ENCODE measurements around the gene CDC6.

Gene CDC6

DNA sequence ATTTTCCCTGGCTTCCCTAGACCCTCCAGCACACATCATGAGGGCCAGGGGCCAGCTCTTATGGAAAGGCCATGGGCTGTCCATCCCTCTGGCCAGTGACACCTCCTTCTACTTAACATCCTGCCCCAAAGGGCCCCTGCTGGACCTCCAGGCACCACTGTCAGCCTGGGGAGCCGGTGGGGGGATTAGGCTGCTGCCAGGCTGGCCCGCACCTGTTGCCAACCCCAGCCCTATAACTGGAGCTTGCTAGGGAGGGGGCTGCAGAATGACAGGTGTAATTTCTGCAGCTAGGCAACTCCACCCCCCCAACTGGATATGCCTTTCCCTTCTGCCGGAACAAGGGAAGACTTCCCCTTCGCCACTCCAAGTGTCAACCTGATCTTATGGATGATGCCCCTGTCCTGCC is 33.8 kb downstream of the CDC6 start:
- no peak for DNase-seq (ENCODE audit: low spot score)
- in situ Hi-C loops (cut with MboI; ENCODE audit: low sequenced_read_pairs, unreplicated experiment) = no loop called here
- TF ChIP-seq, protein P1, sequence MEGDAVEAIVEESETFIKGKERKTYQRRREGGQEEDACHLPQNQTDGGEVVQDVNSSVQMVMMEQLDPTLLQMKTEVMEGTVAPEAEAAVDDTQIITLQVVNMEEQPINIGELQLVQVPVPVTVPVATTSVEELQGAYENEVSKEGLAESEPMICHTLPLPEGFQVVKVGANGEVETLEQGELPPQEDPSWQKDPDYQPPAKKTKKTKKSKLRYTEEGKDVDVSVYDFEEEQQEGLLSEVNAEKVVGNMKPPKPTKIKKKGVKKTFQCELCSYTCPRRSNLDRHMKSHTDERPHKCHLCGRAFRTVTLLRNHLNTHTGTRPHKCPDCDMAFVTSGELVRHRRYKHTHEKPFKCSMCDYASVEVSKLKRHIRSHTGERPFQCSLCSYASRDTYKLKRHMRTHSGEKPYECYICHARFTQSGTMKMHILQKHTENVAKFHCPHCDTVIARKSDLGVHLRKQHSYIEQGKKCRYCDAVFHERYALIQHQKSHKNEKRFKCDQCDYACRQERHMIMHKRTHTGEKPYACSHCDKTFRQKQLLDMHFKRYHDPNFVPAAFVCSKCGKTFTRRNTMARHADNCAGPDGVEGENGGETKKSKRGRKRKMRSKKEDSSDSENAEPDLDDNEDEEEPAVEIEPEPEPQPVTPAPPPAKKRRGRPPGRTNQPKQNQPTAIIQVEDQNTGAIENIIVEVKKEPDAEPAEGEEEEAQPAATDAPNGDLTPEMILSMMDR (IDR thresholded peaks at IDR 0.05; ENCODE audit: borderline replicate concordance, control extremely low read depth, extremely low read depth, insufficient read depth, missing control alignments) = no peak

DNA sequence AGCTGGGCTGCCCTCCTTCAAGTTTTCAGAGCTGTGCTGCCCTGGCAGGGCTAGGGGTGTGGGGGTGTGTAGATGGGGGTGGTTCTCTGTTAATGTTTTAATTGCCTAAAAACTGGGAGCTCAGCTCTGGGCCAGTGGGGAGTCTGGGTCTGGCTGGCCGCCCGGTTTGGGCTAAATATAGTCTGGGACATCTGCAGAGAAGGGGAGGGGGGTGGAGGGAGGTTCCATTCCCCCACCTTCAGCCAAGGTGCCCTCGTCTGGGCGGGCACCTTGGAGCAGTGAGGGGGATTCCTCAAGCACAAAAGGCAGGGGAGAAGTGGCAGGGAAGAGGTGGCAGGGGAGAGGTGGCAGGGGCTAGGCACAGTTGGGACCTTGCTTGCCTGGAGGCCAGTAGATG is 34.3 kb downstream of the CDC6 start:
- TF ChIP-seq, protein P1 (IDR thresholded peaks at IDR 0.05; ENCODE audit: borderline replicate concordance, control extremely low read depth, extremely low read depth, insufficient read depth, missing control alignments) = no peak
- no peak for DNase-seq (ENCODE audit: low spot score)
- in situ Hi-C loops (cut with MboI; ENCODE audit: low sequenced_read_pairs, unreplicated experiment) = no loop called here

DNA sequence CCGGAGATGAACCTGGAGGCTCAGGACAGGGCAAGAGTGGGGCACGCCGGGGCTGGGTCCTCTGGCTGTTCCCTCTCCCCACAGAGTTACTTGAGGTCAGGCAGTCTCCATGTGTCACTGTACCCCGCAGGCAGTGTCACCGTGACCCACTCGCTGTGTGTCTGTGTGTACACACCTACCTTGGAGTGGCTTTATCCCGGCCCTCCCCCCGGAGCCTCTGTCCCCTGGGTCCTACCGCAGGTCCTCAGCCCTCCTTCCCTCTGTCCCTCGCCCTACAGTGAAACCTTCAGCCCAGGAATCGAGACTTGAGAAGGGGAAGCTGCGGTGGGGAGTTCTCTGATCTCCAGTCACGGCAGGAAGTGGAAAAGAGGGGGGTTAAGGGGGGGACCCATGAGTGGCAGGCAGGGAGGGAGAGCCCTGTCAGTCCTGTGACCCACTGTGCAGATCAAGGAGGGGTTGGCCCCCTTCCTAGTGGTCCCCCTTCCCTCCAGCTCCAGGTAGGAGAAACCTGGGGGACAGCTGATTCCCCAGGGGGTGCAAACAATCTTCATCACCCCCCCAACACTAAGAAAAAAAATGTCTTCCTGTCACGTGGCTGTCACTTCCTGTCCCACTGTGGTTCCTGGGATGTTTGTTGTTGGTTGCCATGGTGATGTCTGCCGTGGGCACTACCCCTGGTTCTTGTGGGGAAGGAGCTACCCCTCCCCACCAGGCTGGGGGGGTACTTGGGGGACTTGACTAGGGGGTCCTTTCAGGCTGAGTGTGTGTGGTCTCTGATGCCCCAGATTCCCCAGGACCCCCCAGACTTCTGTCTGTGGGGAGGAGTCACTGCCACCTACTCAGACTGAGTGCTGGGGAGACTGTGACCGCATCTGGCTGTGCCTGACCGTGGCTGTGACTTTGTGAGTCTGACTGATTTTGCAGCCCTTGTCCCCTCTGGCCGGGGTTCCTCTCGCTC is 35.0 kb downstream of the CDC6 start:
- TF ChIP-seq, protein P1 (IDR thresholded peaks at IDR 0.05; ENCODE audit: borderline replicate concordance, control extremely low read depth, extremely low read depth, insufficient read depth, missing control alignments) = no peak
- in situ Hi-C loops (cut with MboI; ENCODE audit: low sequenced_read_pairs, unreplicated experiment) = no loop called here
- DNase-seq (ENCODE audit: low spot score) = peak; percentile 89

DNA sequence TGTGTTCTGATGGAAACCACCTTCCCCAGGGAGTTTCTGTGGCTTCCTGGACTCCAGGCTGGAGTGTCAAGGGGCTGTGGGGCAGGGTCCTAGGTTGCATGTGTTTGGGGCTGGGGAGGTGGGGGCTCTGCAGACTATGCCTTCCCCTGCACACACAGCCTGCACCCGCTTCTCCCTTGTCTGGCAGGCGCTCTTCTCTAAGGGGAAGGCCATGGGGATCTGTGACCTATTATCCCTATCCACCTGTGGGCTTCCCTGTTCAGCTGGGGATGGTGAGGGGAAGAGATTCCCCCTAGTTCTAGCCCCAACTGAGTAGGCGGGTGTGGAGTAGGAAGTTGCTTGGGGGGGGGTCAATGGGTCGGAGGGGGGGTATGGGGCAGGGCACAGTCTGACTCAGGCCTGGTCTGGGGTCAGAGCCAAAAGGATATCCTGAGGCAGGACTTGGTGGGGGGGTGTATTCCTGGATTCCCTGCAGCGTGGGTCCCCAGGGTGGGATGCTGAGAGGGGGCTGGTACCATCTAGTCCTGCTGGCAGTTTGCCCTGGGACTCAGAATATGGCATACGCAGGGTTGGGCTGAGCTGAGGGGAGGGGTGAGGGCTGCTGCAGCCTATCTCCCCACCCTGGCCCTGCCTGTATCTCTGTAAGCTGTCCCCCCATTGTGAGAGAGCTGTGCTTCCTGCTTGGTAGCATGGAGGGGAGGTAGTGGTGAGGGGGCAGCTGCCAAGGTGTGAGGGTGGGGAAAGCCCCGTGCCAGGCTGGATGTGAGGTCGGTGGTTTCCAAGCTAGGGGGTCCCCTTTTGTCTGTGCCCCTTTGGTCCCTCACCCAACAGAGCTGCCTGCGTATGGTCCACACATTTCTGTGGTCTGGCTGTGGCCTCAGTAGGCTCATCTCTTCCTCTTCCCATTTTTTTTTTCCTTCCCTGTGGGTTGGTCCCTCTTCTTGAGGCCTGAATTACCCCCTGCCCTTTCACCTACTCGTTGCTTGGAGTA is 36.0 kb downstream of the CDC6 start:
- TF ChIP-seq, protein P1 (IDR thresholded peaks at IDR 0.05; ENCODE audit: borderline replicate concordance, control extremely low read depth, extremely low read depth, insufficient read depth, missing control alignments) = no peak
- DNase-seq (ENCODE audit: low spot score) = no peak
- in situ Hi-C loops (cut with MboI; ENCODE audit: low sequenced_read_pairs, unreplicated experiment) = no loop called here

DNA sequence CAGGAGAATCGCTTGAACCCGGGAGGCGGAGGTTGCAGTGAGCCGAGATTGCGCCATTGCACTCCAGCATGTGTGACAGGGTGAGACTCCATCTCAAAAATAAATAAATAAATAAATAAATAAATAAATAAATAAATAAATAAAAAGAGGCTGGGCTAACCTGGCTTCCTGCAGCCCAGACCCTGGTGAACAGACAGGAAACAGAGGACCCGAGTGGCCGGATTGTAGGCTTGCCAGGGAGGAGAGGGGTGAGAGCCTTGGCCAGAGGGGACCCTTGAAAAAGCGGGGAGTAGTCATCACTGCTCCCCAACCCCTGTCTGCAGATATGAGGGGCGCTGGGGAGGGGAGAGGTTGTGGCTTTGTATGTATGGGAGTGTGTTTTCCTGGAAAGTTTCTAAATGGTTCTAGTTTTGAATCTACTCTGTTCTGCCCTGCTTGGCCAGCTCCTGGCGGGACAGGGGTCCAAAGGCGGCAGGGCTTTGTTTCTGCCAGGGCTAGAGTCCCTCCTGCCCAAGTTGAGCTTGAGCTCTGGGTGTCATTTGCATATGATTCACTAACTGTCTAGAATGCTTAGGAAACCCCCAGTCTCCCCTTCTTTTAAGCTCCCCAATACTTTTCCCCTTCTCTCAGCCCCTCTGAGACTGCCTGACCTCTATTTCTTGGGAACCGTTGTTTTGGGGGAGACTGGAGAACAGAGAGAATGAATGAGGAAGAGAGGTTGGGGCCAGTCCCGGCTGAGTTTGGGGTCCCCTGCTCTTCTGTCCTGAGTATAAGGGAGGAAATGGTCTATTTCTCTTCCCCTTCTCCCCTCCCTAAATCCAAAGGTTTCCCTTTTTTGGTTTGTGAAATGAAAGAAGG is 37.7 kb downstream of the CDC6 start:
- TF ChIP-seq, protein P1 (IDR thresholded peaks at IDR 0.05; ENCODE audit: borderline replicate concordance, control extremely low read depth, extremely low read depth, insufficient read depth, missing control alignments) = no peak
- in situ Hi-C loops (cut with MboI; ENCODE audit: low sequenced_read_pairs, unreplicated experiment) = no loop called here

More for the DNA sequence above, 37.7 kb downstream of the CDC6 start:
- DNase-seq (ENCODE audit: low spot score) = peak; percentile 73

All from GM13976 (cell line).